Measurements from ENCODE around the gene HNRNPC. TPM values are rescaled to one million over a fixed set of nuclear protein-coding genes. Genes with fewer than 3 reads are reported as not detected.
"Not testable (repeated sequence)": the region's sequence is repeated elsewhere in the genome, so short reads cannot be mapped to it uniquely, and the experiment has no call there.

HNRNPC gene
- total RNA-seq, 2 donors from 2014 or later = 363 to 653 TPM

GRCh38 chr14:21279783-21280182, 10.5 kb upstream of the HNRNPC start, which contains the start of gene RPGRIP1:
Gene RPGRIP1, plus strand, starts transcription at chr14:21280083. Its CDS starts 7,894 bp downstream, at chr14:21287977.
- Histone ChIP-seq H3K36me3 (no peaks in the 10 kb centered on the region), H3K27me3 (no peaks in the 10 kb centered on the region), H3K9ac (ENCODE audit: low read depth in 2 of 2, low read length in 2 of 2) (no peak within 1 kb of the TSS), H3K4me1 (no peaks in the 10 kb centered on the region), H3K27ac (no peak within 1 kb of the TSS), H3K9me3 (no peaks in the 10 kb centered on the region), H3K4me3 (no peak within 1 kb of the TSS)
- DNase-seq = no peak
- intact Hi-C loops (cut with DNase I) = no loop called here
- no peak for TF ChIP-seq CTCF (IDR thresholded peaks at IDR 0.05)

GRCh38 chr14:21278632-21279031, 9.4 kb upstream of the HNRNPC start:
- no peak overlapping the region for H3K9ac ChIP-seq (ENCODE audit: low read depth in 2 of 2, low read length in 2 of 2)
- no peak for TF ChIP-seq CTCF (IDR thresholded peaks at IDR 0.05)
- no peak overlapping the region for H3K4me3 ChIP-seq
- no peaks in the 10 kb centered on the region for H3K9me3 ChIP-seq
- DNase-seq = no peak
- no peak overlapping the region for H3K27ac ChIP-seq
- no peaks in the 10 kb centered on the region for H3K4me1 ChIP-seq
- intact Hi-C loops (cut with DNase I) = no loop called here
- no peaks in the 10 kb centered on the region for H3K27me3 ChIP-seq
- H3K36me3 ChIP-seq = no peaks in the 10 kb centered on the region

- intact Hi-C loops (cut with DNase I) = no loop called here
- TF ChIP-seq CTCF (IDR thresholded peaks at IDR 0.05) = no peak
- no peaks in the 10 kb centered on the region for H3K9me3 ChIP-seq
- no peak overlapping the region for H3K9ac ChIP-seq (ENCODE audit: low read depth in 2 of 2, low read length in 2 of 2)
- H3K27ac ChIP-seq = no peak overlapping the region
- H3K4me3 ChIP-seq = no peak overlapping the region
- DNase-seq = no peak
- no peaks in the 10 kb centered on the region for H3K4me1 ChIP-seq
- H3K36me3 ChIP-seq = no peaks in the 10 kb centered on the region
- H3K27me3 ChIP-seq = no peaks in the 10 kb centered on the region
Observed at GRCh38 chr14:21275261-21275858, 6.1 kb upstream of the HNRNPC start.

GRCh38 chr14:21272661-21273060, 3.4 kb upstream of the HNRNPC start:
- H3K4me3 ChIP-seq; H3K27me3 ChIP-seq; intact Hi-C loops (cut with DNase I); H3K4me1 ChIP-seq; DNase-seq; H3K27ac ChIP-seq; H3K9ac ChIP-seq (ENCODE audit: low read depth in 2 of 2, low read length in 2 of 2); H3K36me3 ChIP-seq; H3K9me3 ChIP-seq: not testable (repeated sequence)

- peaks cover 9% of the 10 kb centered on the region for H3K4me1 ChIP-seq
- DNase-seq = peak; percentile 45
Observed at GRCh38 chr14:21268617-21269251, 508 bp downstream of the HNRNPC start.

More at GRCh38 chr14:21268617-21269251, 508 bp downstream of the HNRNPC start:
- peak overlapping the region; percentile 95 to 98 for H3K9ac ChIP-seq (ENCODE audit: low read depth in 2 of 2, low read length in 2 of 2)
- H3K36me3 ChIP-seq = no peaks in the 10 kb centered on the region
- intact Hi-C loops (cut with DNase I) = no loop called here
- no peak for TF ChIP-seq CTCF (IDR thresholded peaks at IDR 0.05)
- H3K9me3 ChIP-seq = no peaks in the 10 kb centered on the region
- peak overlapping the region; percentile 75 for H3K4me3 ChIP-seq
- no peaks in the 10 kb centered on the region for H3K27me3 ChIP-seq
- peak overlapping the region; percentile 92 for H3K27ac ChIP-seq

Data from colonic mucosa (tissue), 4 donors.